ENCODE results near the gene TSPAN18.

Gene TSPAN18

GRCh38 chr11:44848203-44848962 lies 121.6 kb downstream of the TSPAN18 start:
- DNase-seq (ENCODE audit: low read depth in 2 of 2) = no peak

- DNase-seq (ENCODE audit: low read depth in 2 of 2) = no peak
These were observed 122.2 kb downstream of the TSPAN18 start for GRCh38 chr11:44848963-44849350.

- DNase-seq (ENCODE audit: low read depth in 2 of 2) = no peak
These were observed 122.7 kb downstream of the TSPAN18 start for GRCh38 chr11:44849424-44849823.

- no peak for DNase-seq (ENCODE audit: low read depth in 2 of 2)
These were observed 123.2 kb downstream of the TSPAN18 start for GRCh38 chr11:44849922-44850321.

- DNase-seq (ENCODE audit: low read depth in 2 of 2) = no peak
These were observed 124.7 kb downstream of the TSPAN18 start for GRCh38 chr11:44851496-44851895.

- DNase-seq (ENCODE audit: low read depth in 2 of 2) = no peak
These were observed 125.5 kb downstream of the TSPAN18 start for GRCh38 chr11:44852159-44852747.

- DNase-seq (ENCODE audit: low read depth in 2 of 2) = no peak
These were observed 126.2 kb downstream of the TSPAN18 start for GRCh38 chr11:44852952-44853351.

- DNase-seq (ENCODE audit: low read depth in 2 of 2) = no peak
These were observed 126.9 kb downstream of the TSPAN18 start for GRCh38 chr11:44853666-44854065.

- DNase-seq (ENCODE audit: low read depth in 2 of 2) = no peak
These were observed 127.3 kb downstream of the TSPAN18 start for GRCh38 chr11:44854086-44854485.

GRCh38 chr11:44854741-44855492 lies 128.2 kb downstream of the TSPAN18 start:
- DNase-seq (ENCODE audit: low read depth in 2 of 2) = no peak

GRCh38 chr11:44855493-44855849 lies 128.7 kb downstream of the TSPAN18 start:
- peak in 1 of 2 experiments; percentile 33 for DNase-seq (ENCODE audit: low read depth in 2 of 2)

- DNase-seq (ENCODE audit: low read depth in 2 of 2) = no peak
These were observed 130.8 kb downstream of the TSPAN18 start for GRCh38 chr11:44857490-44858090.

GRCh38 chr11:44858796-44859527 lies 132.2 kb downstream of the TSPAN18 start:
- DNase-seq (ENCODE audit: low read depth in 2 of 2) = no peak

GRCh38 chr11:44859528-44859925 lies 132.8 kb downstream of the TSPAN18 start:
- no peak for DNase-seq (ENCODE audit: low read depth in 2 of 2)

- DNase-seq (ENCODE audit: low read depth in 2 of 2) = no peak
These were observed 133.6 kb downstream of the TSPAN18 start for GRCh38 chr11:44860346-44860745.

GRCh38 chr11:44861849-44862557 lies 135.2 kb downstream of the TSPAN18 start:
- peak; percentile 58 to 83 for DNase-seq (ENCODE audit: low read depth in 2 of 2)

GRCh38 chr11:44862558-44863101 lies 135.9 kb downstream of the TSPAN18 start:
- DNase-seq (ENCODE audit: low read depth in 2 of 2) = no peak

- DNase-seq (ENCODE audit: low read depth in 2 of 2) = no peak
These were observed 136.5 kb downstream of the TSPAN18 start for GRCh38 chr11:44863231-44863630.

GRCh38 chr11:44865866-44866272 lies 139.1 kb downstream of the TSPAN18 start:
- no peak for DNase-seq (ENCODE audit: low read depth in 2 of 2)

GRCh38 chr11:44866286-44866685 lies 139.5 kb downstream of the TSPAN18 start:
- no peak for DNase-seq (ENCODE audit: low read depth in 2 of 2)

GRCh38 chr11:44868021-44868420 lies 141.3 kb downstream of the TSPAN18 start:
- DNase-seq (ENCODE audit: low read depth in 2 of 2) = no peak

Measured in stimulated activated CD4-positive, alpha-beta T cell treated with anti-CD3 and anti-CD28 coated beads, Interleukin-12 subunit alpha, Interleukin-12 subunit beta, amount 100 ng/mL, for 24 hours (primary cell).